Esophagus mucosa (tissue), 1 donor: Measurements from ENCODE around the gene ZNF407. TPM values are rescaled to one million over a fixed set of nuclear protein-coding genes. Genes with fewer than 3 reads are reported as not detected.
A peak's percentile ranks its signal among the peaks of the same experiment; 100 is the strongest.

Experiments used
- ATAC-seq: fragments of 200-7000 bp; cut with Tn5 transposase; one replicate; pipeline ENCODE4 v1.9.1; 2020
- total RNA-seq: library from RNA; stranded (reverse); gene quantifications from one replicate; pipeline ENCODE4 v1.2.4, GENCODE V29; 2023
- donor health status: DM: yes; HTN: yes; CAD: no.

ZNF407 gene
- total RNA-seq, 1 donor from 2014 or later = 6.3 TPM

DNA sequence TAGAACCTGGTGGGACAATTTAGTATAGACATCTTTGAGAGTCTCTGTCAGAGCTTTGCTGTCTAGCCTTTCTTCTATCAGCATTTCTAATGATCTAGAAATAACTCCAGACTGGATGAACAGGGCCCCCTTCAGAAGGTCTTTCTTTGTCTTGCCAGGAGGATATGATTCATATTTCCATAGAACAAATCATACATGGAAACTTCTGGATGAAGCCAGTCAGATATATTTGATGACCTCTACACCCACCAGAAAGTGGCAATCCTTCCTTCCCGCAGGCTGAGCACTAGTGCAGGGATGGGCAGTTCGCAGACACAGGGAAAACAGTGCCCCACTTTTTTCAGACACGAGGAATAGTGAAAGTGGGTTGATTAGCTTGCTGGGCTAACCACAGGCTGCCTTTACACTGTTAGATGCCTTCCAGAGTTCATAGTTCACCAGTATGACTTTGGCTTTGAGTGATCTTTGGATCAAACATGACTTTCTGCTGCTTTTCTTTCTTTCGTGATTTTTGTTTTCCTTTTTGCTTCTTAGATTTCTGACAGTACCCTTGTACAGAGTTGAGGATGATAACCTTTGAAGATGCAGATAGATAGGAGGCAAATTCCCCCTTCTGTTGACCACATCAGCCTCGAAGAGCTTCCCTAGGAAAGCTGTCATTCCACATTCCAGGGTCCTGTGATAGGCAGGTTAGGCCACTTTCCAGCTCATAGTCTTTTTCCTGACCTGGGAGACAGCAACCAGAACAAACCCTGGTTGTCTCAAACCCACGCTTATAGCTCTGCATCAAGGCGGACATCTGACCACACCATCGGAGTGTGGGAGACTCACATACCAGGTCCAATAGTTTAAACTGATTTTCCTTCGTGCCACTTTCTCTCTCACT, 237.0 kb downstream of the ZNF407 start:
- ATAC-seq = no peak

DNA sequence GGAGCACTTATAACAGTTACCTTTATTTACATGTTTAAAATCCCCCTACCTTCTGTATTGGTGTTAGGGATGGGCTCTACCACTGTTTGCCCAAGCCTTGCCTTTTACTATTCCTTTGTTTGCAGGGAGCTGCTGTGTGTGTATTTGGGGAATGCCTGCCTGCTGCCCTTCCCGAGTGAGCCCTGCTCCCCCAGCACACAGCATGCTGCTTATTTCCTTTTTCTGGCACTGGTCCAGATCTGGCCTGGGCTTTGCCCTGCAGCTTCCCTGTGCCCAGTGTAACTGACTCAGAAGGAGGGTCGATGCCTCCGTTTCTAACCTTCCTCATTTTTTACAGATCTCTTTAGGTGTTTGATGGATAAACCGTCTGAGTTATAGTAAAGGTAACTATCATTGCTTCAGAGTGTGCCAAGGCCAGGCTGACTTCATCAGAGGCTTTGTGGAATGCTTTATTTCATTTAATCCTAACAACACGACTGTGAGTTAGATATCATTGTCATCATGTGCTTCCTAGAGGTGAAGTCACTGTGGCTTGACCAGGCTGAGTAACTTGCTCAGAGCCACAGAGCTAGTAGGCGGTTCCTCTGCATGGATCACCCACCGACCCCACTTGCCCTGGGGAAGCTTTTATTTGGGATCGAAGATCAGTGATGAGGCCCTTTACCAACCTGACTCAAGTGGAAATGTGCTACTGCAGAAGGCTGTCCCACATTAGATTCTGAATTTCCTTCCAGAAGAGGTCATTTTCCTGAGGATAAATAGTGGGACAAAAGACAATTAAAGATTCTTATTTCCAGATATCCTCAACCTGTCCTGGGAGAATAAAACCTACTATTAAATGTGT, 238.8 kb downstream of the ZNF407 start:
- ATAC-seq = no peak

DNA sequence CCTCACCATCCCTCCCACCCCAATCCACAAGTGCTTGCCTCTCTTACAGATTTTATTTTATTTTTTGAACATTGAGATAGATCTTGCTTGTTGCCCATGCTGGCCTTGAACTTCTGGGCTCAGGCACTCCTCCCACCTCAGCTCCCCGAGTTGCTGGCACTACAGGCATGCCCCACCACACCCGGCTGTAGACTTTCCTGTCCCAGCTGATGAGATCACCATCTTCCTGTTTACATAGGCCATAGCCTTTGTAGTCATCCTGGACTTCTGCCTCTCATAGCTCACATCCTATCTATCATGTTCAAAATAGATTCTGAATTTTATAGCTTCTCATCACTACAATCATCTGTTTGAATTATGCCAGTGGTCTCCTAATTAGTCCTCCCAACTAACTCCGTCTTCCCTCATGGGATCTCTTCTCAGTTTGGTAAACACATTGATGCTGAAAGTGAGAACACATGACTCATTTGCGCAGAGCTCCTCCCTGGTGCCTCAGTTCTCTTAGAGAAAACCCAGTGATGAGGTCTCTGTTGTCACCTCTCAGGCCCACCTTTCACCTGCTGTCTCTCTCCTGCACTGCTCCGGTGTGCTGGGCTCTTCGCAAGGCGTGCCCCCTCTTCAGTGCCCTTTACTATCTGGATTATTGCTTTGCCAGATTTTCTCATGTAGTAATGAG, 243.0 kb downstream of the ZNF407 start:
- peak; percentile 68 for ATAC-seq

DNA sequence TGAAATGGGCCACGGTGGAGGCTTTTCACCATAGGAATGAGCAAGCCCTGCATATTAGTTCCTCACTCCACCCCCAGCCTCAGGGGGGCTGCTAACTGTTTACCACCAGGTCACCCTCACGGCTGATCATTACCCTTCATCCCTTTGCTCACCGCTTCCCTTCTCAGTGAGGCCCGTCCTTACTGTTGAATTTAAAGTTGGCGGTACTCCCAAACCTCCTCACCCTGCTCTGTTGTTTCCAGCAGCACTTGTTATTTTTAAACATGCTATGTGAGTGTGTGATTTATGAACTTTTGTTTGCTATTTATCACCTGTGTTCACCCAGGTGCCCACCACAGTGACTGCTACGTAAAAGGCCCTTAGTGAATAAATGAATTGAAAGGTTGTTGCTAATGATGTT, 243.6 kb downstream of the ZNF407 start:
- no peak for ATAC-seq

DNA sequence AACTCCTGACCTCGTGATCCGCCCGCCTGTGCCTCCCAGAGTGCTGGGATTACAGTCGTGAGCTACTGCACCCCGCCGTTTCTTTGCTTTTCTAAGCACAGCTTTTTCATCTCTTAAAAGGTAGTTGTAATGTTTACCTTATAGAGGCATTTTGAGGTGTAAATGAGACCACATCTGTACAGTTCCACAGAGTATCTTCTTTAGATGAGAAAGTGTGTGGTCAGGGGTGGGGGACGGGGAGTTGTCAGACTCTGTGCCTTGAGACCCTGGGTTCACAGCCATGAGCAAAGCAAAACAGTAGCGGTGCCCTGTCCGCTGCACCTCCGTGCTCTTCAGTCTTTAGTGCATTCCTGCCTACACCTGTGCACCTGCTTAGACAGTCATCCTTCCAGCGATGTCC, 251.6 kb downstream of the ZNF407 start:
- no peak for ATAC-seq

DNA sequence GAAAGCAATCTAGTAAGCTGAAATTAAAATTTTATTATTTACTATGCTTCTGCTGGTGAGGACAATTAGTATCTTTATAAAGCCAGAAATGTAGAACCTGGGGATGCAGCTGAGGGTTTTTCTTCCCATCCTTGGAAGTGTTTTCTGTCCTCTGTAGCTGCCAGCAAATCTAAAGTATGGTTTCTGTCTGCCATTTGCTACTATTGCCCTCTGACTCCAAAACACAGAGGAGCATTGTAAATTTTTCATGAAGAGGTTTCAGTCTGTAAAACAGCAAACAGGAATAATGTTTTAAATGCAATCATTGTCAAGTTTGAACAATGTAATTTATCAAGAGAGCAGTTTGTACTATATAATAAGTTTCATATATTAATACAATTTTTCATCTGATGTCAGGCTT, 258.8 kb downstream of the ZNF407 start:
- ATAC-seq = no peak

DNA sequence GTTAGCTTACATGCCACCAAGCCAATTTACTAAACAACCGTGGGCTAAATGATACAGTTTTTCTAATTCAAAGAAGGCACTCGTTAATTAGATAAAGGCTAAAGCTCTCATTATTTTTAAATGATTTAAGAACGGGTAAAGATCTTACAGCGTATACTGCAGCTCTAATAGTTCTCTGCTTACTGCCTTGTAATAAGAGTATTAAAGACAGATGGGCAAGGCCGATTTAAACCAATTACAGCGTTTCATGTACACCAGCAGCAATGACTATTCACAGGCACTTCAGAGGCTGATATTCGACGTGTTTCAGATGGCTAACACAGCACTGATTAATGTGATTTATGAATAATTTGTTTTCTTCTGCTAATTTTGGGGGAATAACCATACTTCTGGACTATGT, 259.3 kb downstream of the ZNF407 start:
- ATAC-seq = no peak

DNA sequence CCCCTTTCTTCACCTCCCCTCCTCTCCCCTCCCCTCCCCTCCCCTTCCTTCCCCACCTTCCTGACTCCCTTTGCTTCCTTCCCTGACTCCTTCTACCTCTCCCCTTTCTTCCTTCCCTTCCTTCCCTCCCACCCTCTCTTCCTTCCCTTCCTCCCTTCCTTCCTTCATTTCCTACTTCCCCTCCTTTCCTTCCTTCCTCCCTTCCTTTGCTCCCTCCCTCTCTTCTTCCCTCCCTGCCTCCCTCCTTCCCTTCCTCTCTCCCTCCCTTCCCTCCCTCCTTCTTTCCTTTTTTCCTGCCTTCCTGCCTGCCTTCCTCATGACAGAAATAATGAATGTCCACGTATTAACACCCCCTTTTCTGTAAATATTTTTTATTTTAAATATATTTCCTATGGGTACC, 260.2 kb downstream of the ZNF407 start:
- ATAC-seq = no peak

DNA sequence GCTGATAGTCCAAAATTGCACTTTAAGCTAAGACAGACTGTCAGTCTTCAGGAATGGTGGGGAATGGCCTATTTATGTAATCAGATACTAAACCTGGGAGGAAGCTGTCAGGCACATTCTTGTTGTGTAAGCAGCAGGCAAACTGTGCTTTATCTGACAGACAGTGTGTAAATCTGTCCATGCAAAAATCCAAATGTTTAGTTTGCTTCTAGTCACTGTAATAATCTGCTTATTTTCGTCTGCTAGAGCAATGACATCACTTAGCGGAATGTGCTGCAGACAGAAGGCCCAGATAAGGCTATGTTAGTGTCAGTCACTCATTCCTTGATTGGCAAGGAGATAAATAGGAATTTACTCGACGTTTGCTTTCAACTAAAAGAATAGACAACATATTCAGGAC, 263.5 kb downstream of the ZNF407 start:
- ATAC-seq = no peak

DNA sequence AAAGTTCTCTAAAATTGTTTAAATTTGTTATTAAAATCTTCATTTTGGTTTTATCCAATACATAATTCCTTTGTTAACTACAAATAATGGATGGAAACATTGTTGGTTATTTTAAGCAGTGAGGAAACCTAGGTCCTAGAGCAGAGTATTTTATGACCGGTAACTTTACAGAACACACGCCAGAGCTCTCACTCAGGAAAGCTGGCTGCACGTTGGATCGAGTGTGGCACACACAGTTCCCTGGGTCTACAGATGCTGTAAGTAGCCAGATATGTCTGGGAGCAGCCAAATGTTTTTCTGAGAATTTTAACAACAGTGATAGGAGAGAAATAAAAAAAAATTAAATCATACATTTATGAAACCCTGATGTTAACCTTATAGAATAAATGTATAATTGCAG, 264.4 kb downstream of the ZNF407 start:
- ATAC-seq = no peak

DNA sequence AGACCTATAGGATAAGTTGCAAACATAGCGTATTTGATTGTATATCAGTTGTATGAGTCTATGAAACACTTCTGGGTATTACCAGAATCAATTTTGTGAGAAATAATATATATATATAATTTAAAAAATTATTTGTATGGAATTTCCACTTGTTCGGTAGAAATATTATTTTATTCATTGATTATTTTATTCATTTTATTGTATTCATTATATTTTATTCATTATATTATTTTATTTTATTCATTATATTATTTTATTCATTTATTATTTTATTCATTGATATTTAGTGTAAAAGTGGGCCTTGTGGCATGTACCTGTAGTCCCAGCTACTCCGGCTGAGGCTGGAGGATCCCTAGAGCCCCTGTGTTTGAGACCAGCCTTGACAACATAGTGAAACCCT, 268.9 kb downstream of the ZNF407 start:
- no peak for ATAC-seq

DNA sequence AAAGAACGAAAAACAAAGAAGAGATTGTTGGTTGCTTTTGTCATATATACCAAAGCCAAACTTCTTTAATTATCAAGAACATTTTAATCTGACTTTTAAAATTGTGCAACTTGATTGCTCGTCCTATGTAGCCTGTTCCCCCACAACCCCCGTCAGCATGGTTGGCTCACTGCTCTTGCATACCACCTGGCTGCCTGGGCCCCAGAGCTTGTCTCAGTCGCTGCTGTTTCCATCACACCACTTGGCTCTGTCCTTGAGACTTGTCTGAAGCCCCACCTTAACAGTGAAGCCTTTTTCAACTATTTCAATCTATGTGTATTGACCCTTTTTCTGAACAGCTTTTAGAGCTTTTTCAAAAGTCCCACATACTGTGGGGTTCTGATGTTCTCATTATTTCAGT, 270.8 kb downstream of the ZNF407 start:
- ATAC-seq = no peak

DNA sequence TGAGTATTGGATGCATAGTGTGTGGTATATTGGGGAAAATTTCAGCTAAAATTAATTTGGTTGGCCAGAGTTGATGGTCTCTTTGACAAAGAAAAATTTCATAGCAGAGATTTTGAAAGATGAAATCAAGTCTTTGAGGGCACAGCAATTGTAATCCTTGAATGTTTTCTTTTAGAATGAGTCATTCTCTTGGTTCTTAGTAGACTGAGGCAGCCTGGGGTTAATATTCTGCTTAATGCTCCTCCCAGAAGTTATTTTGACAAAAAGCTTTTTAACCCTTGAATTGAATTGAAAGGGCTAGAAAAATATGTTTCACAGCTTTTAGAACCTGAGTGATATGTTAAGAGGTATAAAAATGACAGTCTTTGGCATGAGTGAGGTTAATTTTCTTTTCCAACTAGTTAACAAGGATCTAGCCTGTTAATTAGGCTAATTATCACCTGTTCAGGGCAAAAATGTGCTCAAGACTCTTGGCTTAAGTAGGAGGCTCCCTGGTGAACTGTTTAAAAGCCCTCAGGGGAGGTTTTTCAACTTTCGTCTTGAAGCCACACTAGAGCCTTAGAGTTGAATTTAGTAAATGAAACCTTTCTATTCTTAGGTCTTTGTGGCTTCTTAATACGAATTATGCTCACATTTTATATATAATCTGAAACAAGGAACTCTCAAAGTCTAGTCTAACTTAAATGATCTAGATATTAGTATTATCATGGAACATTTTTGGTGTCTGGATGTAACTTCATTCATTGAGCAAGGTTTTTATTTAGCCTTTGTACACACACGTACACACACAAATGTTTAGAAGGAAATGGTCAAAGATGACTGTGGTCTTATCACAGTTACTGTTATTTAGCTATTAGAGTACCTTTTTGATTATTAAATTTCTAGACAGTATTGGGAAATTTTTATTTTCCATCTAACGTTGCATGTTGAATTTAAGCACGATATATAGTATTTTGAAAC, 272.5 kb downstream of the ZNF407 start:
- ATAC-seq = no peak

DNA sequence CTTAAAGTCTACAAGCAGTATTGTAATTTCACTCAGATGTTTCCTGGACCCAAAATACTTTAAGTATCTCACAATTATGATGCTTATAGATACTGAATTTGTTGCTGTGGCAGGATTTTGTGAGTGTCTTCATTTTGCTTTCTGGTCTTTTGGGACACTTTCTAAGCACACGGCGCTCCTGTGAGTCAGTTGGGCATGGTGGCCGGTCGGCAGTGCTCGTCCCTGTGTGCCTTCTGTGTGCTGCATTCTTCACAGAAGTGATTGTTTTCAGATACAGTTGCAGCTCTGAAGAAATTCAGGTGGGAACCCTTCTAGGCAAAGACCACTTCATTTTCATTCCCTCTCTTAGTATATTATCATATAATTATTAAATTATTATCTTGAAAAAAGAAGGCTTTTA, 273.3 kb downstream of the ZNF407 start:
- no peak for ATAC-seq

DNA sequence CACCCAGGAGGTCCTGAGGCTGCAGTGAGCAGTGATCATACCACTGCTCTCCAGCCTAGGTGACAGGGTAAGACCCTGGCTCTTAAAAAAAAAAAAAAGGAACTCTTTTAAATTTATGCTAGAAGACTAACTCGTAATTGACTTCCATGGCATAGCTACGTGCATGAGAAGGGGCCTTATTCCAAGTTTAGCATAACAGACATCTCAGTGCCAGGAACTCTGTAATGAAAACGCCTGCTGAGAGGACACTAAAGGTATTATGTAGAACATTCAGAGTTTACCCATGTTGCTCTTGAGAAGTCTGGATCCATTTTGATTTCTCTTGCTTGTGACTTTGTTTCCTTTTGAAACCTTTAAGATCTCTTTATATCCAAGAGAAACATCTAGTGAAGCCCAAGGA, 276.0 kb downstream of the ZNF407 start:
- no peak for ATAC-seq

DNA sequence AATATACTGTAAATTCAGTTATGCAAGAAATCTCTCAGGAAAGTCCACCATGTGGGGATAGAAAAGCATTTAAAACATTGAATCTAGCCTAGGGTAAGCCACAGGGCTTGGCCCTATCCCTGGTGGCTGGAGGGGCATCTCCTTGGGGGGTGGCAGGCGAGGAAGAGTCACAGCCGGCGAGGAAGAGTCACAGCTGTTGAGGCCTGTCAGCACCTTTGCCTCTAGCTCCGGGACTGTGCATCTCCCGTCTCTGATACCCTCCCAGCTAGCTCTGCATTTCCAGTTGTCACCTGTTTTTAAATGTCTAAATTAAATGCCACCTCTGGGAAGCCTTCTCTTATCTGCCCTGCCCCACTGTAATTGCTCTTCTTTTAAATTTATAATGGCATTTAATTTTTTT, 276.7 kb downstream of the ZNF407 start:
- ATAC-seq = no peak

DNA sequence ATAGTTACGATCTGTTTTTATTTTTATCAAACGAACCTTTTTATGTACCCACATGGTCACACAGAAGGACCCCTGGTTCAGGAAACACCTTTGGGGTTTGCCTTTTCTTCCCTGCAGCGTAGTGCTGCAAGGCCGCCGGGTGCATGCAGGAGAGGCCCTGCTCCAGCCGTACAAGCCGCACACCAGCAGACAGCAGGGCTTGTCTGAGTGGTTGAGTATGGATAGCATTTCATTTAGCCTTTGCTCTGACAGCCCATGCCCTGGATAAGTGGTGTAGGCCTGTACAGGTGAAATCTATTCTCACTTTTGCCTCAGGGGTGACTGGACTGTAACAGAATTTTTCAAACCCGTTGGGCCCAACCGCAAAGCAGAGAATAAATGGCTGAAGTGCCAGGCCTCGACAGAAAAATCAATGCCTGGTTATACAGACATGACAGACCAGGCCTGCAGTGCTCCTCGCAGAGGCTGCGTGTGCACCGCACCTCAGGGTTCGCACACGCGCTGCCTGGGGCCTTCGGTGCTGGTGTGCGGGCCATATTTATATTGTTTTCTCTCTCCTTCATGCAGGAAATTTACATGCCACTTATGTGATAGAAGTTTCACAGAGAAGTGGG, 279.1 kb downstream of the ZNF407 start:
- no peak for ATAC-seq

DNA sequence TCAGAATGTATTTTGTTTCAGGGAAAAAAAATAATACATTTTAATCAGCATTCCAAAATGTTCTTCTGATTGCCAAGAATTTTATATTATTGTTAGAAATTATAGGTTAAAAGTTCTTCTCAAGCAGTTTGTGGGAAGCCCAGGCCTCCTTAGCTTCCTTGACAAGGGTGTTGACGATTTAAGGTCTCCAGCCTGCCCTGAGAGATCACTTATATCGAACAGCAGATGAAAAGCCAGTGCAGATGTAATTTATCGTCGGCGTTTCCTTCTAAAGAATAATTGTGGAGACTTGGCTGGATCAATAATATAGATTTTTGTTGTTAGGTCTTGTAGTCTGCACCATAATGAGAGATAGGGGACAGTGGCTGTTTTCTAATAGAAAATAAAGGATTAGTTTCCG, 280.6 kb downstream of the ZNF407 start:
- no peak for ATAC-seq

DNA sequence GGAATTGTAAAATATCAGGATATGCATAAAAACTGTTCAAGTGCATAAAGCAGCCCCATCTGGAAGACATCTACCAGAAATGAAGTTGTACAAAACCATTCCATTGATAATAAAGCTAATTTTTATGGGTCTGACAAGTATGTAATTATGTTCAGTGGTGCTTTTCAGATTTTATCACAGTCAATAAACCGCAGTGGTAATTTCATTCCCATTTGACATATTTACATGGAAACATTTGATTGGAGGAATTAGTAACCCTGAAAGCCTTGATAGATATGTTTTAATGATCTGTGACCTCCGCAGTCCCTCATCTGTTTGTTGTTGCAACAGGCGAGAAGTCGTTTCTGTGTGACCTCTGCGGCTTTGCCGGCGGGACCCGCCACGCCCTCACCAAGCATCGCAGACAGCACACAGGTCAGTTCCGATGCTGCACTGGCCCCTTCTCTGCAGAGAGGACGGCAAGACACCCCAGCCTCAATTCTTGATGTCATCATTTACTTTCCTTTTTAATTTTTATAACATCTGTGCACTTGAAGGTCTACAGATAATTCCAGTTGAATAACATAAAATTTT, 283.1 kb downstream of the ZNF407 start:
- ATAC-seq = no peak

DNA sequence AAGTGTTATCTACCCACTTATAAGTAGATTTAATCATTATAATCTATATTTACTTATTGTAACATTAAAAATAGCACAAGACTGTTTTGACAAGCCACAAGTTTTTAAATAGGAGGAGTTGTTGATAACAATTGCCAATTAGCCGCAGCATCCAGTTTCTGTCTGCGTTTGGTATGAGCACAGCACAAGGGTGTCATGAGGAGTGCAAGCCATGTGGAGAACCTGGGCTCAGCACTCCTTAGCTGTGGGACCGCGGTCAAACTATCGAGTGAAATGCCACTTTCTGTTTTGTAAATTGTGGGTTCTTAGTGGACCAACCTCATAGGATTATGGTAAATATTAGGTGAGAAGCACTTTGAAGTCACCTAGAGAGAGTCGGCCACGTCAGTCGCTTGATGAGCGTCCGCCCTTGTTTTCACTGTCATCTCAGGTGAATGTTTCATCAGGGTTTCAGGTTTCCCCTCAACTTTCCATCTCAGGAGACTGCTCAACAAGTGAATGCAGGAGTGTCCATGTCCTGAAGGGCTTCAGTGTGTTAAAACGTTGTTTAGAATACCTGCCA, 294.5 kb downstream of the ZNF407 start:
- no peak for ATAC-seq

DNA sequence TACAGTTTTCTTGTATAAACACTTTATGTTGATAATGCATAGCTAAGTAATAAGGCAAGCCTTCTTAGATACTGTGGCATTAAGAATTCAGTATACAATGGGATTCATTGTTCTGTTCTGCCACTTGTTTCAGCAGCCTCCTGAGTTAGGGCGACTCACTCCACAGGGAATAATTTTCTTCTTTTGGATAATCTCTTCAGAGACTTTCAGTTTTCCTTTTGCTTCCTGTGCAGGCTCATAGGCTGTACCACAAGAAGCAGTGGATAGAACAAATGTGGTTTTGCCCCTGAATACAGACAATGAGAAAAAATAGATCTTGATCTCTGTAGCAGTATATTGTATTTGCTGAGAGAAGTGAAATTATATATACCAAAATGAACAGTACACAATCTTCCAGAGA, 298.0 kb downstream of the ZNF407 start:
- no peak for ATAC-seq
